Renal cortical epithelial cell (primary cell): Measurements from ENCODE around the gene GOSR1. TPM values are rescaled to one million over a fixed set of nuclear protein-coding genes. Genes with fewer than 3 reads are reported as not detected.
"Not testable (repeated sequence)": the region's sequence is repeated elsewhere in the genome, so short reads cannot be mapped to it uniquely, and the experiment has no call there.

Source experiments
- DNase-seq: peaks from one replicate; pipeline ENCODE4 v3.0.0-alpha.2; 2011; ENCODE audit warnings: low read depth
- total RNA-seq: library from RNA; depleted of rRNA; stranded (reverse); fragments of >200 nt; gene quantifications from 2 replicates; pipeline ENCODE4 v1.2.3, GENCODE V29; 2014

GOSR1 gene
- total RNA-seq, 1 donor from 2014 or later, result 83.4 TPM

- no peak for DNase-seq
These were observed 67.8 kb downstream of the GOSR1 start for GRCh38 chr17:30545024-30545423.

- no peak for DNase-seq
These were observed 70.8 kb downstream of the GOSR1 start for GRCh38 chr17:30547778-30548573.

GRCh38 chr17:30549181-30549580 is 72.0 kb downstream of the GOSR1 start:
- not testable (repeated sequence) for DNase-seq

- no peak for DNase-seq
These were observed 72.8 kb downstream of the GOSR1 start for GRCh38 chr17:30549864-30550511.

GRCh38 chr17:30550512-30551273 is 73.5 kb downstream of the GOSR1 start:
- peak; percentile 26 for DNase-seq

GRCh38 chr17:30551274-30551995 is 74.2 kb downstream of the GOSR1 start:
- DNase-seq, result not testable (repeated sequence)

- no peak for DNase-seq
These were observed 74.8 kb downstream of the GOSR1 start for GRCh38 chr17:30551996-30552339.

- no peak for DNase-seq
These were observed 75.9 kb downstream of the GOSR1 start for GRCh38 chr17:30552994-30553566.

GRCh38 chr17:30553823-30554440 is 76.7 kb downstream of the GOSR1 start:
- not testable (repeated sequence) for DNase-seq

- DNase-seq, result no peak
These were observed 77.9 kb downstream of the GOSR1 start for GRCh38 chr17:30554839-30555751.

GRCh38 chr17:30555942-30556341 is 78.7 kb downstream of the GOSR1 start:
- no peak for DNase-seq

GRCh38 chr17:30556374-30557332 is 79.4 kb downstream of the GOSR1 start:
- DNase-seq, result no peak

- DNase-seq, result no peak
These were observed 80.9 kb downstream of the GOSR1 start for GRCh38 chr17:30557916-30558685.

GRCh38 chr17:30558686-30559545 is 81.7 kb downstream of the GOSR1 start:
- DNase-seq, result no peak

- no peak for DNase-seq
These were observed 82.4 kb downstream of the GOSR1 start for GRCh38 chr17:30559656-30560055.

GRCh38 chr17:30560117-30561026 is 83.2 kb downstream of the GOSR1 start:
- DNase-seq, result not testable (repeated sequence)
